Right ventricle myocardium superior (tissue), 1 donor: Measurements from ENCODE around the gene SYPL2. TPM values are rescaled to one million over a fixed set of nuclear protein-coding genes. Genes with fewer than 3 reads are reported as not detected.

Experiments used
- ATAC-seq: fragments of 200-7000 bp; cut with Tn5 transposase; one replicate; pipeline ENCODE4 v1.9.1; 2020; ENCODE audit warnings: mild to moderate bottlenecking; ENCODE audit not compliant: poor library complexity
- DNase-seq: peaks from one replicate; pipeline ENCODE4 v3.0.0-alpha.2; 2020
- intact Hi-C: fragments of 100-400 bp; cut with DNase I; formaldehyde crosslinking; loops from one replicate; pipeline ENCODE4 v1.11.2; 2022
- total RNA-seq: library from RNA; stranded (reverse); fragmentation: NEBNext Ultra II Directional; extraction: Animal tissue kit (Norgen Biotek cat#: 25700); gene quantifications from one replicate; pipeline ENCODE4 v1.2.1, GENCODE V29; 2021
- donor health status: DM: no; HTN: yes; CAD: no; lungs with severe emphysema.

SYPL2 gene
- total RNA-seq, 1 donor from 2014 or later = 28.9 TPM

DNA sequence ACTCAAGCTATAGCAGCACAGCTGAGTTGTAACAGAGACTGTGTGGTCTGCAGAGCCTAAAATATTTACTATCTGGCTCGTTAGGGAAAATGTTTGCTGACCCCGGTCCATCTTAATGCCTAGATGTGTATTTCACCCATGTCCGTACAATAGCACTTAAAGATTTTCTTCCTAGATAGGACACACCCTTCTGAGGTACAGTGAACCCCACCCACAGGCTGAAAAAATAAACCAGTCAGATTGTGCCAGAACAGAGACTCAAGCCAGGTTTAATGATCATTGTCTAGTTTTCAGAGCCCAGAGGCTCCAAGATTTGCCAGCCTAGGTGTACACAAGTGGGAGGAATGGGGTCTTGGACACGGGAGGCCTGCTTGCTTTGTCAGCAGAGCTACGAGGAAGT, 37.6 kb downstream of the SYPL2 start:
- no peak for ATAC-seq
- DNase-seq = no peak
- intact Hi-C loops = no loop called here

DNA sequence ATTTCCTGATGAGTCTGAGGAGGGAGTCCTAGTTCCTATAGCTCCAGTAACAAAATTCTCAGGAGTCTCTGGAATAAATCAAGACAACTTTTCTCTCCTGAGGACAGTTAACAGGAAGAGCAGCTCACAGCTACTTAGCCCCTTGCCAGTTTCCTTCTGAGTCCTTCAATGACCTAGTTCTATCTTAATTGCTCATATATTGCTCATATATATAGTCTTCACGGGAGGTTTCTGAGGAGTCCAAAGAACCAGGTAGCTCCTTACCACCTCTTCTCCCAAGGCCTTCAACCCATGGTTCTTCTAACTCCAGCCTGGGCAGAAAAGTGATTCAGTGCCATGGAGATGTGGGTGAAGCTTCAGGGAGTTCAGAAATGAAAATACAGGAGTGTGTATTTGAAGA, 38.6 kb downstream of the SYPL2 start:
- DNase-seq (no peak), ATAC-seq (no peak)
- intact Hi-C loops = no loop called here

DNA sequence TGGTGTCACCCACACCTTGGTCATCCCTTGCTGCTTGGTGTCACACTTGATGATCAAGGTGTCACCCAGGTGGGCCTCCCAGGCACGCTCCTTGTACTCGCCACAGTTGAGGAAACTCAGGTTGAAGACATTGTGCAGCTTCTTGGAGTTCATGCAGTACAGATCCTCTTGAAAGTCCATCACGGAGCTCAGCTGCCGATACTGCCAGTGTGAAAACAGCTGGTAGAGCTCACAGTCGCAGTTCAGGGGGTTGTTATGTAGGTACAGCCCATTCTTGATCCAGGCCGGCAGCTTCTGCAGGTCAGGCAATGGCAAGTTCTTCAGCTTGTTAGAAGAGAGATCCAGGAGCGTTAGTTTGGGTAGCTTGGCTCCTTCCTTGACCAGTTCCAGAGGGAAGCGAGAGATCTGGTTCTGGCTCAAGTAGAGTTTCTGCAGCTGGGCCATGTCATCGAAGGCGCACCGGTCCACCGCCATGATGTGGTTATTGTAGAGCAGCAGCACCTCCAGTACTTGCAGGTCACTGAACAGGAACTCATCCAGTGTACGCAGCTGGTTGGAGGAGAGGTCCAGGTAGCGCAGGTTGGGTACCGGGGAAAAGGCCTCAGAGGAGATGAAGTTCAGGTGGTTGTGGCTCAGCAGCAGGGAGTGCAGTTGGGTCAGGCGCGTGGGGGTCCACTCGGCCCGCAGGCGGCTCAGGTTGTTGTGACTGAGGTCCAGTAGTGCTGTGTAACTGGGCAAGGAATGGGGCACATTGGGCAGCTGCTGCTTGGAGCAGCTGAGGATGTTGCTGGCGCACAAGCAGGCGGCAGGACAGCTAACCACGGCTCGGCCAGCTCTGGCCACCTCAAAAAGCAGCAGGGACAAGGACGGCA, 41.9 kb downstream of the SYPL2 start:
- ATAC-seq = no peak
- intact Hi-C loops = no loop called here
- DNase-seq = no peak

DNA sequence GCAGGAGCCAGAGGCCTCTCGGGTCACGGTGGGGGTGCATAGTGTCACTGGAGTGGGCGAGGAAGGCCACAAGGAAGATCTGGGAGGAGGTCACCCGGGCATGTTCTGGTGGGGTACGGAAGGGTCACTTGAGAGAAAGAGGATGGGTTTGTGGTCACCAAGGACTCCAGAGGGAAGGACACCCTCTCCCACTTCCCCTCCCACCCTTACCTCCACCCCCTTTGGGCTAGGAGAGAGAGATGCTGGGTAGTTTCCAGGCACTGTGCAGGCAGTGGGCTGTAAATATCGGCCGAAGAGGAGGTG, 42.5 kb downstream of the SYPL2 start:
- intact Hi-C loops = no loop called here
- DNase-seq = no peak
- ATAC-seq = peak; percentile 13

DNA sequence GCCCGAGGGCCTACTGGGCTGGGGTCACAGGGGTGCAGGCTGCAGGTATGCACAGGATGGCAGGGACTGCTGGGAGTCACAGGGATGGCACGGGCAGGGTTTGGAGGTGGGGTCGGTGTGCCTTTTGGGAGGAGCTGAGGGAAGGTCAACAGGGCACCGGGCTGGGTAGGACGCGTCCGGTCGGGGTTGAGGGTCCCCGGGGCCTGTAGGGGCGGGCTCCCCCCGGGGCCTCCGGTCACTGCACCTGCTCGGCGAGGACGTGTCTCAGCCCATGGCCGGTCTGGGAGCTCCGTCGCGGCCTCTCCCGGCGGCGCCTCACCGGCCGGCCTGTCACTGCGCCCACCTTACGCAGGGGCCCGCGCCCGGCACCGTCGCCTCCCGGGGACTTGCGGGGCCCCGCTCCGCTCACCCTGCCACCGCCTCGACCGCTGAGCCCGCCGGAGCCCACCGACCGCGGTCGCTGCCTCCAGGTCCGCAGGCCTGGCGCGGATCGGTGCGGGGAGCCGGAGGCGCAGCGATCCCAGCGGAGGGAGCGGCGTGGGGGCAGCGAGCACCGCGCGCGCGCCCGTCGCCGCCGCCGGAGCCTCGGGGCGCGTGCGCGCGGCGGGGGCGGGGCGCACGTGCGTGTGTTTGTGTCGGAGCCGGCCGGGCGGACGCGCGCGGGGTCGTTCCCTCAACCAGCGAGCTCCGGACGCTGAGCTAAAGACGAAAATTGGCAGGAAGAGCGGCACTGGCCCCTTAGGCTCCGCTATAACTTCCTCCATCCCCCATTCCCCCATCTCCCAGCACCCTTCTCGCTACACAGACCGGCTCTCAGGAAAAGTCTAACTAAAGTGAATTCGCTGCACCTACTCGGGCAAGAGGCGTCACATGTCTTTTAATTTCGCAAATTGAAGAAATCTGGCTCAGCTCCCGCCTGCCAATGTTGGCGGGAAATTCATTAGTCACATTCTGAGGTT, 43.1 kb downstream of the SYPL2 start, which contains the start of gene AMIGO1:
Gene AMIGO1, minus strand, starts transcription at position 552 of the 959 bp plus-strand sequence. CDS start 815 bp downstream, outside the sequence.
- intact Hi-C loops = no loop called here
- DNase-seq = peak; percentile 84
- peak; percentile 94 for ATAC-seq

DNA sequence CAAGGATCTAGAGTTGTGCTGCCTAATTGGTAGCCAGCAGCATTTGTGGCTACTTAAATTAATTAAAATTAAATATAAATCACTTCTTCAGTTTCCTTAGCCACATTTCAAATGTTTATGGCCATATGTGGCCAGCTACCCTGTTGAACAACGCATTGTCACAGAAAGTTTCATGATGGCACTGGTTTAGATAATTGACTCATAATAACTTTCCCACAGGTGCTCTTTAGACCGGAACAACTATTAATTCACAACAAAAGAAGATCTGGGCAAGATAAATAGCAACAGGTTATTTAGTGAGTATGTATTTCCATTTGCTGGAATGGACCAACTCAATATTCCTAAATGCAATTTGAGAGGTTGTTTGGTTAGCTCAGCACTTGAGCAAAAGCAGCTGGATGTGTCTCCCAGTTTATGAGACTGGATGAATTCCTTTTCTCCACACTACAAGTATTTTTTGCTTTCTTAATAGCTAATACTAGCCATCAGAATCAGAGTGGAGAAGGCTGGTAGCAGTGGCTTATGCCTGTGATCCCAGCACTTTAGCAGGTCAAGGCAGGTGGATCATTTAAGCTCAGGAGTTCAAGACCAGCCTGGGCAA, 46.9 kb downstream of the SYPL2 start:
- ATAC-seq = no peak
- intact Hi-C loops = no loop called here

DNA sequence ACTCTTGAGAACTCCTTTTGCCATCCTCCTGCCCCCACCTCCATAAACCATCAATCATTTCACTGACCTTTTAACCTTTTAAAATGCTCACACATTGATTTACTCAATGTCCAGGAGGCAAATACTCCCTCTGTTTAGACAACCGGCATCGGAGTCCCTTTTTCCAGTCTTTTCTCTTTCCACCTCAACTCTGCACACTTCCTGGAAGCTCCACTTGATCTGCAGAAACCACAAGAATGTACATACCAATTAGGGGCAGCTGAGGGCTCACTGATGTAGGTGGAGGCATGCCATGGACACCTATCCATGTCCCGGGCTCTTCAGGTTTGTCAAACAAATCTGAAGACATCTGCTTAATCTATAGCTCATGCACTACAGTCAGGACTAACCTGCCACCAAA, 48.5 kb downstream of the SYPL2 start:
- ATAC-seq = no peak
- DNase-seq = no peak
- intact Hi-C loops = no loop called here

More for the DNA sequence above, 46.9 kb downstream of the SYPL2 start:
- DNase-seq = no peak

DNA sequence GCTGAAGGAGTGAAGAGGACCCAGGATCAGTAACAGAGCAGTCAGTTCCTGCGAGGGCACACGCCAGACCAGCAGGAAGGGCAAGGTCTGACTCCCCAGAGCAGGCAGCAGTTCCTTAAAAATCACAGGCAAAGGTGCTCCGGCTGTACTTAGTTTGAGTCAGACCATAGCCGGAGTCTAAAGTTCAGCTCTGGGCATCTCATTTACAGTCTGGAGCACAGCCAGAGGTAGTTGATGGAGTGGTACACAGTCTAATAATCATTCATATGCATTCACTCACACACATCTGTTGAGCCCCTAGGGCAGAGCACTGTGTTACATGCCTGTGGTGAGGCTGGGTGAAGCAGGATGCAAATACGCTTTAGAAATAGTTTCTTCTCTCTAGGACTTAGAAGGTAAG, 50.5 kb downstream of the SYPL2 start:
- intact Hi-C loops = no loop called here
- ATAC-seq (no peak), DNase-seq (no peak)

DNA sequence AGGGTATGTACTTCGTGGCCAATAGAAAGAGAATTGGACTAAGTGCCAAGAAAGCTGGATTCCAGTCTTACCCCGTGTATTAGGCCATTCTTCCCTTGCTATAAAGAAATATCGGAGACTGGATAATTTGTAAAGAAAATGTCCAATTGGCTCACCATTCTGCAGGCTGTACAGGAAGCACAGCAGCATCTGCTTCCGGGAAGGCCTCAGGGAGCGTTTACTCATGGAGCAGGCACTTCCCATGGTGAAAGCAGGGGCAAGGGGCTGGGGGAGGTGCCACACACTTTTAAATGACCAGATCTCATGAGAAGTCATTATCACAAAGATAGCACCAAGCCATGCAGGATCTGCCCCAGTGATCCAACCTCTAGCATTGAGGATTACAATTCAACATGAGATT, 51.0 kb downstream of the SYPL2 start:
- ATAC-seq = no peak
- DNase-seq = no peak
- intact Hi-C loops = no loop called here

DNA sequence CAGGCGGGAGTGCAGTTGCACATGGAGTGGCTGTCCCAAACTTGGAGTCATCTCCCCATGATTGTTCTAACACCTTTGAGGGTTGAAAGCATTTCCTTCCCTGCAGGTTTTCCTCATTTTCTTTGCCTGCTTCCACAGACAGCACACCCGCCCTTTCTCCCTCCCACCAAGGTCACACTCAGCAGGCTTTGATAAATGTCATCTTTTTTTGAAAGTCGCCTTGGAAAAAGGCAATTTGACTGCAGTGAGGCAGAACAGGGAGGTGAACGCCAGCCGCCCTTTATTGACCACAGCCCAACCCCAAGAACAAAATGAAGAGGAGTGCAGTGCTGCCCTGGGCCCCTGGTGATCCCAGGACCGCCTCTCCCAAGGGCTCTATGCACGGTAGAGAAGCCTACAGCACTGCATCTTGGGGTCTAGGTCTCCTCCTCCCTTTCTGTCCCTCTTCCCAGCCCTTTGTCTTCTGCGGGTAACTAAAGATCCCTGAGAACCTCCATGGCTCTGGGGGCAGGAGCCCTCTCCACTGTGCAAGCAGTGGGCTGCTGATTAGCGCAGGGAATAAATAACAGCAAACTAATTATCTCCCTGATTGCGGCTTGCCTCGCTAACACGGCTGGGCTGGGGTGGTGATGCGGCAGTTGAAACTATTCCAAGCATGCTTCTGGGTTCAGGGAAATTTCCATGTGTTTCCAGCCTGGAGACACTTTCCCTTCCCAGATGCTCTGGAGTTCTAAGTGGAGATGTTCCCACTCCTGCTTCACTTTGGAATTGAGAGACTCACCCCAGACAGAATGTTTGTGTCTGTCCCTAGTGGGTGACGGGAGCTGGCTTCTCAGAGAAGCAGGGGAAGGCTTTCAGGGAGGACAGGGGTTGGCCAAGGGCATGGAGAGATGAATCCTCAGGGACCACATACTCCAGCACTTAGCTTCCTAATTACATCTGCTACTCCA, 54.9 kb downstream of the SYPL2 start:
- DNase-seq (no peak), ATAC-seq (peak; percentile 71)
- intact Hi-C loops = loop anchor here (10.0 kb wide), 1 partner anchor 76 kb away; no protein-coding TSS in a partner anchor

DNA sequence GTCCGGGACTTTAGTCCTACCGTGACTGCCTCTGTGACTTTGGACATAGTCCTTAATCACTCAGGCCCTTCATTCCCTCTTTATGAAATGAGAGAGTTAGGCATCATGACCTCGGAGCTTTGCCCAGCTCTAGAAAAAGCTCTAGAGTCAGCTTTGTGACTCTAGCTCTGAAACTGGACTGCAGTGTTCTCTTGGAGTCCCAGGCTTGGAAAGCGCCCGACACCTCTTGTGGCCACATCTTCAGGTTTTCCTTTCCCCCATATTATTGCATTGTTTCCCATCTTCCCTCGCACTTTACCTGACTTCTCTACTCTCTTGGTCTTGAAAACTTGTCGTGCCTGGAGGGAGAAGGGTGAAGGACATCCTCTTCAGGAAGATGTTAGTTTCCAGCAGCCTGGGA, 55.7 kb downstream of the SYPL2 start:
- intact Hi-C loops = loop anchor here (10.0 kb wide), 1 partner anchor 77 kb away; no protein-coding TSS in a partner anchor
- no peak for DNase-seq
- no peak for ATAC-seq

DNA sequence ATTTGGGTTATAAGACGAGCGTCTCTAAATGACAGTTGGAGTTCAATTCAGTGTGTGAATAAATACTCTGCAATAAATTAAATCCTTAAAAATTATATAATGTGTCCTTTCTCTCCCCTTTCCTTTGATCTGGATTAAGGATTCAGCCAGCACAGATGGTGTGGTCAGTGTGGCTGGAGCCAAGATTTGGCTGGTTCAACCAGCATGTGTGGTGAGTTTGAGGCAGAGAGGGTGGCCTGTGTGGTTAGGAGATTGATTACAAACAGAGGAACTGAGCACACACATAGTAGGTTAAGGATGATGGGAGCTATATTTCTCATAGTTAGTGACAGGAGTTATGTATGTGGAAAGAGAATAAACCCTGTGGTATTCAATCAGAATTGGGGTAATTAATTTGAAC, 57.4 kb downstream of the SYPL2 start:
- intact Hi-C loops = loop anchor here (10.0 kb wide), 1 partner anchor 79 kb away; no protein-coding TSS in a partner anchor
- ATAC-seq = no peak
- DNase-seq = no peak

DNA sequence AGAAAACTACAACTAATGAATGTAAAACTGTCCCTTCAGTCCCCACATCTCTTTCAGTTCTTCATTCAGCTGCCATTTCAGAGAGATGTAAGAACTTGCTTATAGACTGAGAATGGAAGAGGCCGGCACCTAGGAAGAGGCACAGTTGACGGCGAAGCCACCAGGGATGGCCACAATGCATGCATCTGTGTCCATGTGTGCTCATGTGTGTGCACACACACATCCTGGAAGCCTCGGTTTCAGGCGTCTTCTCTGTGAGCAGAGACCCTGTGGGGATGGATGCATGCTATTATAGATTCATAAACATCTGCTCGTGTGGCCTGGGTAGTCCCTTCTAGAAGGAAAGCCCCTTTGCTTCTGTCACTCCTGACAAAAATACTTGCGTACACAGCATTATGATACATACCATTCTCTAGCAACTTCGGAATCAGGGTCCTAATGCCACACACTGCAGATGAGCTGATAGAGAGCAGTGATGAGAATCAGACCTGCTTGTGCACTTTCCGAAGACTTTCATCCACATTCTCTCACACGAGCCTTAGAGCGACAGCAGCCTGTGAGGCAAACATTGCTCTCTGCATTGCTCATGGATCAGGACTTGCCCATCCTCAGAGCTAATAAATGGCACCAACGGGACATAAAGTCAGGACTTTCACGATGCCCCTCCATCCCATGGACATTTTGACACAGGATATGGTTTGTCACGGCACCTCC, 60.9 kb downstream of the SYPL2 start:
- no peak for ATAC-seq
- intact Hi-C loops = loop anchor here (10.0 kb wide), 1 partner anchor 82 kb away; no protein-coding TSS in a partner anchor
- DNase-seq = no peak

DNA sequence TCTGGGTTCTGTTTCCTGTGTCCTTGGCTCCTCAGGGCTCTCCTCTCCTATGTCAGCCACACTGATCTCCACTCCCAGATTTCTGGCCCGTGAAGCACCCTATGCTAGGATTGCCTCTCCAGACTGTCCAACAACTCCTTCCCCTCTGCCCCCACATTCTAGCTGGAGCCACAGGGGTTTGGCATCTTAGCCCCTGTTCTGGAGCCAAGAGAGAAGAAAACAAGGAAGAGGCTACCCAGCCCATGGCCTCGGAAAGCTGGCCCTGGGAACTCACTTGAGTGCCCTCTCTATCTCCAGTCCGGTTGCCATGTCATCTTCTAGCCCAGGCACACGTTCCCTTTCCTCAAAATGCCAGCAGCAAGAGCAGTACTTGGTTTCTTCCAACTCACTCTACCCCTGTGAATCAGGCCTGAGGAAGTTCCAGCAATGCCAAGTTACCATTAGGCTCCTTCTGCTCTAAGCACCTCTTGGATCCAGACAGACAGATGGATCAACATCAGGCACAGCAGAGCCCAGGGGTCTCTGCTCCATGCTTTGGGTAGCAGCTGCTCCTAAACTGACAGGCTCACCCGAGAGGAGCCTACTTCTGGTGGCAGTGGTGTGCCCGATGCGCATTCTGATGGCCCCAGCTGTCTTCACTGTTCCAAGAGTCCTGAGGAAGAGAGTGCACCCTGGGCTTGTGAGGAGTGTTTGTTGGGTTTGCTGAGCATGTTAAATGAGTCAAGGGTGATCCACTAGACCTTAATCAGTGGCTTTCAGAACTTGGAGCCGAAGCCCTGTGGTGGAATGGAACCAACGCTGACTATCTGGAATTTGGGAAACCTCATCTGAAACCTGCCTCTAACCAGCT, 61.7 kb downstream of the SYPL2 start:
- DNase-seq = no peak
- intact Hi-C loops = loop anchor here (10.0 kb wide), 1 partner anchor 83 kb away; no protein-coding TSS in a partner anchor
- ATAC-seq = no peak

DNA sequence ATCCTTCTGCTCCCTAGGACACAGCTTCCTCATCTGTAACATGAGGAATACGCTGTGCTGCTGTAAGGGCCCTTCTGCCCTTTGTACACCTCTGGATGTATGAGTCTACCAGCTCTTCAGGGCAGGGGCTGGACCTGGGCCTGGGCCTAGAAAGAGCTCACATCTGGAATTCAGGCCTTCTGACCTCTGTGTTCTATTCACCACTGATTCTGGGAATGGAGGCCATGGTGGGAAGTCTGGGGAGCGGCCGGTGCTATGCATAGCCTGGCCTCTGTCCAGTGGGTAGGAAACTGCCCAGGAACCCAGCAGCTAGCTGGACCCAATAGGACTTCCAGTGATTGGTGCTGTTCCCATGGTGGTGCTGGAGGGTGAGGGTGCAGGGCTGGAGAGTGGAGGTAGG, 62.4 kb downstream of the SYPL2 start:
- ATAC-seq = no peak
- intact Hi-C loops = loop anchor here (10.0 kb wide), 1 partner anchor 84 kb away; no protein-coding TSS in a partner anchor
- no peak for DNase-seq

DNA sequence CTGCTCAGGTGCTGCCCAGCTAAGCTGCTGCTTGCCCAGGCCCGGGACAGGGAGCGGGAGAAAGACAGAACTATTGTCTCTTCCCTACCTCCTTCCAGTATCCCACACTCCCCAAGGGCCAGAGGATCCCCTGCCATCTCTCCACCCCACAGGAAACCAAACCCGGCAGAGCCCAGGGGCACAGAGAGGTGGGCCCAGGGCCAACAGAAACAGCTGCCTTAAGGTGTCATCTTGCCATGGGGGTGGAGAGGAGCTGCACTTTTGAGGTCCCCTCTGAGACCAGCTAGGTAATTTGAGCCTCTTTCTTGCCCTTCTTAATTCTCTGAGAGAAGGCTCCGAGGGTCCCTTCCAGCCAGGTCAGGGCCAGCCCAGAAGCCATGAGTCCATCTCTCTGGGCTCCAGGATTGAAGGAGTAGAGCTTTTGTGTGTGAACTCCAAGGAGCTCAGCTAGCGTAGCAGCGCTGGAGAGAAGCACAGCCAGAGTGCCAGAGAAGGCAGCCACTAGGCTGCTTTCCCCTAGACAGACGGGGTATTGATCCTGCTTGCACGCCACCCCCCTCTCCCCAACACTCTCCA, 63.6 kb downstream of the SYPL2 start:
- ATAC-seq (no peak), DNase-seq (no peak)
- intact Hi-C loops = loop anchor here (10.0 kb wide), 2 partner anchors 85 to 255 kb away; no protein-coding TSS in a partner anchor
